Keratinocyte (primary cell): ENCODE results near the gene KRT82.

Experiments
- EZH2 ChIP-seq: IDR thresholded peaks from one replicate; pipeline ENCODE4 v1.6.1; 2012; ENCODE audit warnings: inconsistent platforms, mild to moderate bottlenecking, low read length, moderate library complexity
- TF ChIP-seq, protein P1 (sequence below), 3 experiments: IDR thresholded peaks in 1 of 3; conservative IDR thresholded peaks in 1 of 3; optimal IDR thresholded peaks in 1 of 3; 2 replicates in 2 of 3; 3 replicates in 1 of 3; pipeline versions ENCODE3 to v1.5.1; 2011; ENCODE audit warnings: low read length in 3 of 3, mild to moderate bottlenecking in 3 of 3, moderate library complexity in 2 of 3, control low read depth in 1 of 3, inconsistent platforms in 1 of 3; ENCODE audit not compliant: insufficient read depth in 2 of 3; ENCODE audit errors: extremely low read depth in 1 of 3

DNA sequence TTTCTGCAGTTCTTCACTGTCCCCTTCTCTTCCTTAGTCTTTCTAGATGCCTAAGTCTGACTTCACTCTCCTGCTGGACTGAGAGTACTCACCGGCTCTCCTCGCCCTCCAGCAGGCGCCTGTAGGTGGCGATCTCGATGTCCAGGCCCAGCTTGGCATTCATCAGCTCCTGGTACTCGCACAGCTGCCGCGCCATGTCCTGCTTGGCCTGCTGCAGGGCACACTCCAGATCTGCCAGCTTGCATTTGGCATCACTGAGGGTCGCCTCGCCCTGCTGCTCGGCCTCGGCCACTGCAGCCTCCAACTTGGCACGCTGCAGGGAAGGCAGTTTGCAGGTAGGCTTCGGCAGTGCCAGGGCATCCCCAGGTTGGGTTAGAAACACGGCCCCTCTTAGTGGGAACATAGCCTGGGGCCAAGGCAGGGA, 25.9 kb downstream of the KRT82 start:
- TF ChIP-seq, protein P1, sequence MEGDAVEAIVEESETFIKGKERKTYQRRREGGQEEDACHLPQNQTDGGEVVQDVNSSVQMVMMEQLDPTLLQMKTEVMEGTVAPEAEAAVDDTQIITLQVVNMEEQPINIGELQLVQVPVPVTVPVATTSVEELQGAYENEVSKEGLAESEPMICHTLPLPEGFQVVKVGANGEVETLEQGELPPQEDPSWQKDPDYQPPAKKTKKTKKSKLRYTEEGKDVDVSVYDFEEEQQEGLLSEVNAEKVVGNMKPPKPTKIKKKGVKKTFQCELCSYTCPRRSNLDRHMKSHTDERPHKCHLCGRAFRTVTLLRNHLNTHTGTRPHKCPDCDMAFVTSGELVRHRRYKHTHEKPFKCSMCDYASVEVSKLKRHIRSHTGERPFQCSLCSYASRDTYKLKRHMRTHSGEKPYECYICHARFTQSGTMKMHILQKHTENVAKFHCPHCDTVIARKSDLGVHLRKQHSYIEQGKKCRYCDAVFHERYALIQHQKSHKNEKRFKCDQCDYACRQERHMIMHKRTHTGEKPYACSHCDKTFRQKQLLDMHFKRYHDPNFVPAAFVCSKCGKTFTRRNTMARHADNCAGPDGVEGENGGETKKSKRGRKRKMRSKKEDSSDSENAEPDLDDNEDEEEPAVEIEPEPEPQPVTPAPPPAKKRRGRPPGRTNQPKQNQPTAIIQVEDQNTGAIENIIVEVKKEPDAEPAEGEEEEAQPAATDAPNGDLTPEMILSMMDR (optimal IDR thresholded peaks at IDR 0.05 in 1 of 3, IDR thresholded peaks at IDR 0.05 in 1 of 3, conservative IDR thresholded peaks at IDR 0.05 in 1 of 3; ENCODE audit: extremely low read depth in 1 of 3, insufficient read depth in 2 of 3, low read length in 3 of 3) = peak; percentile 75 to 86 (median 78)
- TF ChIP-seq EZH2 = no peak
